ENCODE measurements around the gene LAMA5.

DNA sequence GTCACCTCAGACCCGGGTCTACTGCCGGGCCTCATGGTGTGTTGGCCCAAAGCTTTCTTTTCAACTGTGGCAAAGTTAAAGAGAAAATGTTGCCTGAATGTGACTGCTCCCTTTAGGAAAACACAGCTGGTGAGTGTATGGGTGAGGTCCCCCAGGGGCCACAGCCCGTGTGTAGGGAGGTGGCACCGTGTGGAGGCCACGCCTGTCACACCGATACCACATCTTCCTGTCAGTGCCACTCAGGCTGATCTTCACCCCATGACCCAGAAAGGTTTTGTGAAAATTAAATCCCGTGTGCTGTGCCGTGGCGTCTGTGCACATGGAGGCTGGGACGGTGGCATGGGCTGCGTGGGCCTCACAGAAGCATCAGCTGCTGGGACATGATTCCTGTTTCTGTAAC is 75.0 kb downstream of the LAMA5 start:
- no peak for TF ChIP-seq POLR2A (IDR thresholded peaks at IDR 0.05; ENCODE audit: low read length)
- no peak for TF ChIP-seq GATA1 (IDR thresholded peaks at IDR 0.05; ENCODE audit: low read depth, low read length)

Data from erythroblast (primary cell).